CD4-positive, CD25-positive, alpha-beta regulatory T cell (primary cell): ENCODE data around the gene MAPRE2. TPM values are rescaled to one million over a fixed set of nuclear protein-coding genes. Genes with fewer than 3 reads are reported as not detected.
A peak's percentile ranks its signal among the peaks of the same experiment; 100 is the strongest.

Source experiments
- ATAC-seq, 2 donors: fragments of 150-1000 bp; cut with Tn5 transposase; one replicate each; pipeline ENCODE4 v1.10.0; 2021; ENCODE audit warnings: low read depth in 2 of 2, moderate number of reproducible peaks in 2 of 2, moderate library complexity in 1 of 2
- DNase-seq, 3 donors: peaks; one replicate each; pipeline versions ENCODE4 v3.0.0 to v3.0.0-alpha.2; 2012 to 2022; ENCODE audit warnings: mixed read lengths in 1 of 3
- H3K27ac ChIP-seq: one replicate; pipeline ENCODE4 v1.7.0; 2013; ENCODE audit warnings: mild to moderate bottlenecking, low read length; ENCODE audit not compliant: insufficient read depth, poor library complexity, severe bottlenecking
- H3K27me3 ChIP-seq: one replicate; pipeline ENCODE4 v1.7.0; 2013; ENCODE audit warnings: low read length; ENCODE audit not compliant: control insufficient read depth, insufficient read depth
- H3K36me3 ChIP-seq: one replicate; pipeline ENCODE4 v1.7.0; 2013; ENCODE audit warnings: mild to moderate bottlenecking, low read length, moderate library complexity; ENCODE audit not compliant: control insufficient read depth, insufficient read depth
- H3K4me1 ChIP-seq: 2 replicates; pipeline ENCODE4 v1.7.0; 2013; ENCODE audit warnings: mild to moderate bottlenecking, low read length; ENCODE audit not compliant: insufficient read depth, control insufficient read depth, poor library complexity, severe bottlenecking
- H3K4me3 ChIP-seq: one replicate; pipeline ENCODE4 v1.7.0; 2013; ENCODE audit warnings: low read depth, mild to moderate bottlenecking, low read length, moderate library complexity
- H3K9me3 ChIP-seq, 2 experiments: 1 replicate in 1 of 2; 2 replicates in 1 of 2; pipeline ENCODE4 v1.7.0; 2013; ENCODE audit warnings: low read length in 2 of 2, mild to moderate bottlenecking in 1 of 2, moderate library complexity in 1 of 2; ENCODE audit not compliant: control insufficient read depth in 2 of 2
- H3K27ac Mint-ChIP-seq, 3 donors: one replicate each; pipeline ENCODE4 v1.8.0; 2020 to 2022; ENCODE audit warnings: mild to moderate bottlenecking in 3 of 3, mixed read lengths in 3 of 3, moderate library complexity in 2 of 3
- H3K27me3 Mint-ChIP-seq: one replicate; pipeline ENCODE4 v1.8.0; 2022; ENCODE audit warnings: mild to moderate bottlenecking, mixed read lengths
- H3K36me3 Mint-ChIP-seq: one replicate; pipeline ENCODE4 v1.8.0; 2020; ENCODE audit warnings: mixed read lengths
- H3K4me1 Mint-ChIP-seq, 4 donors: one replicate each; pipeline ENCODE4 v1.8.0; 2020 to 2022; ENCODE audit warnings: mixed read lengths in 4 of 4, mild to moderate bottlenecking in 1 of 4
- H3K4me3 Mint-ChIP-seq, 4 donors: one replicate each; pipeline ENCODE4 v1.8.0; 2020 to 2022; ENCODE audit warnings: mild to moderate bottlenecking in 4 of 4, mixed read lengths in 4 of 4, moderate library complexity in 3 of 4
- H3K9me3 Mint-ChIP-seq, 7 donors: one replicate each; pipeline ENCODE4 v1.8.0; 2020 to 2022; ENCODE audit warnings: mixed read lengths in 7 of 7, mild to moderate bottlenecking in 3 of 7, moderate library complexity in 2 of 7
- polyA plus RNA-seq, 4 donors: library from polyadenylated mRNA; unstranded; fragments of 300-500 nt; fragmentation: Illumina TruSeq; gene quantifications; one replicate each; pipeline ENCODE4 v1.2.3, GENCODE V29; 2021
- total RNA-seq: library from RNA; stranded (reverse); gene quantifications from one replicate; pipeline ENCODE4 v1.2.3, GENCODE V29; 2022

MAPRE2 gene
- total and polyA plus RNA-seq, 5 donors from 2014 or later: 62.2 to 82.5 (median 67.3) TPM

- Histone ChIP-seq H3K27me3 (no peaks in the 10 kb centered on the region), H3K36me3 (no peaks in the 10 kb centered on the region), H3K27ac (no peak overlapping the region), H3K4me1 (peaks cover 21% of the 10 kb centered on the region), H3K9me3 (no peaks in the 10 kb centered on the region), H3K4me3 (no peak overlapping the region)
- Mint-ChIP-seq H3K4me3 (peak overlapping the region in 1 of 4 donors; percentile 14), H3K9me3 (peaks cover 0 to 3% (median 0%) of the 10 kb centered on the region in 7 donors), H3K36me3 (no peaks in the 10 kb centered on the region), H3K27me3 (peaks cover 11% of the 10 kb centered on the region), H3K27ac (peak overlapping the region; percentile 54 to 67 (median 62)), H3K4me1 (peaks cover 11 to 20% (median 17%) of the 10 kb centered on the region in 4 donors)
- no peak for DNase-seq
- no peak for ATAC-seq
Observed at GRCh38 chr18:35038029-35038428, 3.2 kb upstream of the MAPRE2 start.

- Histone ChIP-seq H3K9me3 (no peaks in the 10 kb centered on the region), H3K27me3 (no peaks in the 10 kb centered on the region), H3K27ac (no peak overlapping the region), H3K4me1 (peaks cover 31% of the 10 kb centered on the region), H3K4me3 (no peak overlapping the region), H3K36me3 (no peaks in the 10 kb centered on the region)
- Mint-ChIP-seq H3K4me1 (peaks cover 18 to 30% (median 24%) of the 10 kb centered on the region in 4 donors), H3K4me3 (peak overlapping the region in 1 of 4 donors; percentile 61), H3K27me3 (peaks cover 11% of the 10 kb centered on the region), H3K9me3 (peaks cover 0 to 3% (median 0%) of the 10 kb centered on the region in 7 donors), H3K27ac (peak overlapping the region; percentile 65 to 96 (median 74)), H3K36me3 (no peaks in the 10 kb centered on the region)
- DNase-seq: no peak
- ATAC-seq: no peak
Observed at GRCh38 chr18:35038881-35039491, 2.2 kb upstream of the MAPRE2 start.

GRCh38 chr18:35040638-35040987 is 600 bp upstream of the MAPRE2 start:
- peak overlapping the region; percentile 86 to 98 (median 92) for H3K4me3 Mint-ChIP-seq
- no peaks in the 10 kb centered on the region for H3K9me3 ChIP-seq
- peak overlapping the region; percentile 91 for H3K27ac ChIP-seq
- peaks cover 46% of the 10 kb centered on the region for H3K4me1 ChIP-seq
- H3K27me3 Mint-ChIP-seq: peaks cover 10% of the 10 kb centered on the region
- no peaks in the 10 kb centered on the region for H3K36me3 Mint-ChIP-seq
- H3K4me1 Mint-ChIP-seq: peaks cover 30 to 46% (median 39%) of the 10 kb centered on the region in 4 donors
- no peaks in the 10 kb centered on the region for H3K36me3 ChIP-seq
- peak overlapping the region; percentile 96 to 99 (median 96) for H3K27ac Mint-ChIP-seq
- no peak for DNase-seq
- H3K27me3 ChIP-seq: no peaks in the 10 kb centered on the region
- H3K9me3 Mint-ChIP-seq: peaks cover 0 to 3% (median 0%) of the 10 kb centered on the region in 7 donors
- ATAC-seq: no peak
- H3K4me3 ChIP-seq: peak overlapping the region; percentile 73

- Mint-ChIP-seq H3K27me3 (peaks cover 7% of the 10 kb centered on the region), H3K36me3 (no peaks in the 10 kb centered on the region), H3K4me3 (peak overlapping the region; percentile 86 to 98 (median 92)), H3K9me3 (peaks cover 0 to 3% (median 0%) of the 10 kb centered on the region in 7 donors), H3K4me1 (peaks cover 33 to 58% (median 52%) of the 10 kb centered on the region in 4 donors), H3K27ac (peak overlapping the region; percentile 96 to 99 (median 96))
- no peaks in the 10 kb centered on the region for H3K36me3 ChIP-seq
- DNase-seq: peak in 2 of 3 donors; percentile 13 to 35
- H3K27me3 ChIP-seq: no peaks in the 10 kb centered on the region
- ATAC-seq: no peak
- H3K4me1 ChIP-seq: peaks cover 58% of the 10 kb centered on the region
- H3K4me3 ChIP-seq: peak overlapping the region; percentile 98
- peak overlapping the region; percentile 91 for H3K27ac ChIP-seq
- H3K9me3 ChIP-seq: no peaks in the 10 kb centered on the region
Observed at GRCh38 chr18:35041815-35042387, 688 bp downstream of the MAPRE2 start.

GRCh38 chr18:35042389-35043071 is 1.3 kb downstream of the MAPRE2 start:
- H3K4me3 ChIP-seq: peak overlapping the region; percentile 98
- no peaks in the 10 kb centered on the region for H3K27me3 ChIP-seq
- peak overlapping the region; percentile 96 to 99 (median 96) for H3K27ac Mint-ChIP-seq
- H3K27ac ChIP-seq: peak overlapping the region; percentile 91
- H3K4me3 Mint-ChIP-seq: peak overlapping the region; percentile 86 to 98 (median 92)
- peaks cover 39 to 64% (median 57%) of the 10 kb centered on the region in 4 donors for H3K4me1 Mint-ChIP-seq
- H3K36me3 ChIP-seq: no peaks in the 10 kb centered on the region
- no peaks in the 10 kb centered on the region for H3K9me3 ChIP-seq
- H3K36me3 Mint-ChIP-seq: no peaks in the 10 kb centered on the region
- DNase-seq (peak in 2 of 3 donors; percentile 76 to 80), ATAC-seq (peak; percentile 60 to 61)
- peaks cover 58% of the 10 kb centered on the region for H3K4me1 ChIP-seq
- peaks cover 7% of the 10 kb centered on the region for H3K27me3 Mint-ChIP-seq
- peaks cover 0 to 3% (median 0%) of the 10 kb centered on the region in 7 donors for H3K9me3 Mint-ChIP-seq

- peaks cover 0 to 3% (median 0%) of the 10 kb centered on the region in 7 donors for H3K9me3 Mint-ChIP-seq
- no peaks in the 10 kb centered on the region for H3K36me3 ChIP-seq
- H3K27me3 Mint-ChIP-seq: peaks cover 7% of the 10 kb centered on the region
- no peaks in the 10 kb centered on the region for H3K9me3 ChIP-seq
- H3K36me3 Mint-ChIP-seq: peaks cover 4% of the 10 kb centered on the region
- DNase-seq (no peak), ATAC-seq (no peak)
- H3K27ac ChIP-seq: peak overlapping the region; percentile 91
- H3K4me1 ChIP-seq: peaks cover 58% of the 10 kb centered on the region
- H3K4me1 Mint-ChIP-seq: peaks cover 45 to 70% (median 62%) of the 10 kb centered on the region in 4 donors
- peak overlapping the region; percentile 96 to 99 (median 96) for H3K27ac Mint-ChIP-seq
- H3K27me3 ChIP-seq: no peaks in the 10 kb centered on the region
- H3K4me3 Mint-ChIP-seq: peak overlapping the region; percentile 86 to 98 (median 92)
- H3K4me3 ChIP-seq: peak overlapping the region; percentile 98
Observed at GRCh38 chr18:35043207-35043606, 2.0 kb downstream of the MAPRE2 start.

- Mint-ChIP-seq H3K27me3 (peaks cover 7% of the 10 kb centered on the region), H3K4me3 (peak overlapping the region; percentile 15 to 75 (median 68)), H3K4me1 (peaks cover 52 to 84% (median 71%) of the 10 kb centered on the region in 4 donors), H3K9me3 (peaks cover 0 to 3% (median 0%) of the 10 kb centered on the region in 7 donors), H3K36me3 (peaks cover 4% of the 10 kb centered on the region), H3K27ac (peak overlapping the region; percentile 34 to 87 (median 86))
- Histone ChIP-seq H3K4me3 (peak overlapping the region; percentile 54), H3K4me1 (peaks cover 72% of the 10 kb centered on the region), H3K27ac (no peak overlapping the region), H3K27me3 (no peaks in the 10 kb centered on the region), H3K36me3 (no peaks in the 10 kb centered on the region), H3K9me3 (no peaks in the 10 kb centered on the region)
- ATAC-seq: no peak
- peak in 1 of 3 donors; percentile 11 for DNase-seq
Observed at GRCh38 chr18:35045121-35045520, 3.9 kb downstream of the MAPRE2 start.
